Fibroblast of the aortic adventitia (primary cell): Measurements from ENCODE around the gene STKLD1. TPM values are rescaled to one million over a fixed set of nuclear protein-coding genes. Genes with fewer than 3 reads are reported as not detected.

ENCODE experiments used
- DNase-seq: peaks from one replicate; pipeline ENCODE4 v3.0.0-alpha.2; 2010; ENCODE audit warnings: low read depth
- H3K4me3 ChIP-seq: 2 replicates; pipeline ENCODE4 v1.5.1; 2011; ENCODE audit warnings: low read depth, mild to moderate bottlenecking, control low read depth, low read length, moderate library complexity
- CTCF ChIP-seq: IDR thresholded peaks from 2 replicates; pipeline ENCODE4 v1.5.1; 2011; ENCODE audit warnings: mild to moderate bottlenecking, low read length, control low read depth, inconsistent platforms; ENCODE audit not compliant: insufficient read depth
- small RNA-seq: library from RNA; depleted of rRNA; stranded (forward); fragments of <200 nt; gene quantifications from one replicate; pipeline ENCODE3, GENCODE V24; 2012
- total RNA-seq: library from RNA; depleted of rRNA; stranded (reverse); fragments of >200 nt; gene quantifications from 2 replicates; pipeline ENCODE4 v1.2.3, GENCODE V29; 2012; ENCODE audit warnings: low replicate concordance

The STKLD1 gene
- total RNA-seq, 1 donor: 1.3 TPM

GRCh38 chr9:133452562-133452961 is 76.4 kb downstream of the STKLD1 start:
- no peak for DNase-seq
- no peak overlapping the region for H3K4me3 ChIP-seq
- TF ChIP-seq CTCF: no peak

- H3K4me3 ChIP-seq: no peak overlapping the region
- DNase-seq: no peak
- no peak for TF ChIP-seq CTCF
Measured at GRCh38 chr9:133453651-133454050, 77.5 kb downstream of the STKLD1 start.

GRCh38 chr9:133454325-133454724 is 78.2 kb downstream of the STKLD1 start:
- DNase-seq: no peak
- H3K4me3 ChIP-seq: no peak overlapping the region
- TF ChIP-seq CTCF: no peak

DNA sequence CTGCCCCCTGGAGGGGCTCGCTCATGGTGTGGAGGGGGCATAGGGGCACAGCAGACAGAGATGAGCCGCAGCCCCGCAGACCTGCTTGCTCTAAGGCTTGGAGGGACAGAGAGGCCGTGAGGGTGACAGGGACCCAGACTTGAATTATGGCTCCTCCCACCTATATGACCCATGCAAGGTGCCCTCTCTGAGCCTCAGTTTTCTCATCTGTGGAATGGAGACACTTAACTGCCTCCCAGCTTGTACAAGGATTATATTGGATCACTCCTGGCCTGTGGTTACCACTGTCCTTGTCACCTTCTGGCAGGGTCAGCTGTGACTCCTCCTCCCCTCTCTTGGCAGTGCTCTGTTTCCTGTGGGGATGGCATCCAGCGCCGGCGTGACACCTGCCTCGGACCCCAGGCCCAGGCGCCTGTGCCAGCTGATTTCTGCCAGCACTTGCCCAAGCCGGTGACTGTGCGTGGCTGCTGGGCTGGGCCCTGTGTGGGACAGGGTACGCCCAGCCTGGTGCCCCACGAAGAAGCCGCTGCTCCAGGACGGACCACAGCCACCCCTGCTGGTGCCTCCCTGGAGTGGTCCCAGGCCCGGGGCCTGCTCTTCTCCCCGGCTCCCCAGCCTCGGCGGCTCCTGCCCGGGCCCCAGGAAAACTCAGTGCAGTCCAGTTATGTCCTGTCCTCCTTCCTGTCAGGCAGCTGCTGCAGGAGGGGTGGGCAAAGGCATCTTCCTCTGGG is 78.9 kb downstream of the STKLD1 start:
- no peak for DNase-seq
- no peak overlapping the region for H3K4me3 ChIP-seq
- no peak for TF ChIP-seq CTCF

Small RNA genes lying within 50 kb of the gene (small RNA-seq; reads per million reads assigned to genes)
- gene RF00019 (not detected), gene SNORD24 (not detected), gene SNORD36A (not detected), gene SNORD36B (not detected), gene SNORD36C (not detected)

Other genes with a start within 250 kb of the STKLD1 start
- 0.98 and 1.6 TPM in 2 replicates for gene GBGT1, start 212.5 kb upstream of the STKLD1 start, total RNA-seq
- not detected in 2 replicates for gene OBP2B, start 167.1 kb upstream of the STKLD1 start, total RNA-seq
- not detected in 2 replicates for gene ABO, start 101.2 kb upstream of the STKLD1 start, total RNA-seq
- 6.9 and 13.5 TPM in 2 replicates for gene SURF6, start 40.2 kb upstream of the STKLD1 start, total RNA-seq
- 17.7 and 19.7 TPM in 2 replicates for gene MED22, start 28.2 kb upstream of the STKLD1 start, total RNA-seq
- gene RPL7A, start 28.1 kb upstream of the STKLD1 start, total RNA-seq: 2,301 and 2,411 TPM in 2 replicates
- 25.1 and 49.3 TPM in 2 replicates for gene SURF1, start 19.9 kb upstream of the STKLD1 start, total RNA-seq
- 12.5 and 33.9 TPM in 2 replicates for gene SURF2, start 19.8 kb upstream of the STKLD1 start, total RNA-seq
- 103 and 275 TPM in 2 replicates for gene SURF4, start 306 bp upstream of the STKLD1 start, total RNA-seq
- 11.7 and 73.3 TPM in 2 replicates for gene REXO4, start 41.6 kb downstream of the STKLD1 start, total RNA-seq
- gene ADAMTS13, start 46.0 kb downstream of the STKLD1 start, total RNA-seq: 1.4 and 2.1 TPM in 2 replicates
- 4.4 and 18.0 TPM in 2 replicates for gene CACFD1, start 83.6 kb downstream of the STKLD1 start, total RNA-seq
- 0.74 and 7.3 TPM in 2 replicates for gene SLC2A6, start 102.7 kb downstream of the STKLD1 start, total RNA-seq
- not detected in 2 replicates for gene MYMK, start 148.6 kb downstream of the STKLD1 start, total RNA-seq
- gene ADAMTSL2, start 158.3 kb downstream of the STKLD1 start, total RNA-seq: 0.16 TPM in 1 of 2 replicates, not detected in the other
- not detected in 2 replicates for gene FAM163B, start 233.0 kb downstream of the STKLD1 start, total RNA-seq